ENCODE measurements around the gene ACSS1. TPM values are rescaled to one million over a fixed set of nuclear protein-coding genes. Genes with fewer than 3 reads are reported as not detected.

The ACSS1 gene
- total RNA-seq, 1 donor = 1.4 TPM

DNA sequence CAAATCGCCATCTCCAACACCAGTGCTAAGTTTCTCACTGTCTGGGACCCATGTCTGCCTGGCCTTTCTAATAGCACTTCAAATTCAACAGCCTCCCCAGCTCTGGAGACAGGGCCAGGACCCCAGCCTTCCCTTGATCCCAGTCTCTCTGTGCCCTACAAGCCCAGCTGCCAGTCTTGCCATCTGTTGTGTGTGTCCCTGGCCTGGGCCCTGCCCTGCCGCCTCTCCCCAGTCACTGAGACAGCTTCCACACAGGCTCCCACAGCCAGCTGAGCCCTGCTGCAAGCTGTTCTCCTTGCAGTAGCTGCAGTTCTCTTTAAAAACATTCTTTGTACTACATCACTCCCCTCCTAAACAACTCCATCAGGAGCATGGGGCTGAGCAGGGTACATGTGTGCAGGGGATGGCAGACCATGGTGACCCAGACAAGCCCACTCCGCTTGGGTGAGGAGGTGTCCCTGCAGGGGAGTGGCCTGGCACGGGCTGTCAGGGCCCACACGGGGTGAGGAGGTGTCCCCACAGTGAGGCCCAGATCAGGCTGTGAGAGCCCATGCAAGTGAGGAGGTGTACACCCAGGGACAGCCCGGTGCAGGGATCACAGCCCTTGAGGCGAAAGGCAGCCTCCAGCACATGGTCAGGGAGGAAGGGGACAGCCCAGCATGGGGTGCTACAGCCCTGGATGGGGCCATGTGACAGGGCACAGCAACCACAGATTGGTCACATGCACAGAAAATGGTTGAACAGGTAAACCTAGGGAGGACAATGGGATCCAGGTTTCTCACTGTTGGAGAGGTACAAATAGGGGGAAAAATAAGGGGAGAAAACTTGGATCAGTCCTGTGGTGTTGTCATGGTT, 92.6 kb downstream of the ACSS1 start:
- no peak overlapping the region for H3K27ac ChIP-seq (ENCODE audit: low read depth, low read length)
- DNase-seq (ENCODE audit: insufficient read length, low spot score, missing footprints) = no peak
- H3K27me3 ChIP-seq (ENCODE audit: insufficient read depth, low read length) = no peaks in the 10 kb centered on the region
- H4K20me1 ChIP-seq (ENCODE audit: insufficient read depth, low read length) = no peaks in the 10 kb centered on the region
- H3K4me1 ChIP-seq (ENCODE audit: insufficient read depth, low read length) = no peaks in the 10 kb centered on the region
- H3K4me2 ChIP-seq (ENCODE audit: insufficient read depth, low read length) = no peak overlapping the region
- peaks cover 49% of the 10 kb centered on the region for H3K36me3 ChIP-seq (ENCODE audit: insufficient read depth, low read length)
- no peak for TF ChIP-seq CTCF (IDR thresholded peaks at IDR 0.05; ENCODE audit: extremely low read depth, low read depth, low read length)
- no peaks in the 10 kb centered on the region for H3K79me2 ChIP-seq (ENCODE audit: insufficient read depth, low read length)
- no peaks in the 10 kb centered on the region for H3K9me3 ChIP-seq (ENCODE audit: low read depth, low read length)
- no peak overlapping the region for H2AFZ ChIP-seq (ENCODE audit: low read length)
- H3K4me3 ChIP-seq (ENCODE audit: insufficient read depth, low read length) = no peak overlapping the region

DNA sequence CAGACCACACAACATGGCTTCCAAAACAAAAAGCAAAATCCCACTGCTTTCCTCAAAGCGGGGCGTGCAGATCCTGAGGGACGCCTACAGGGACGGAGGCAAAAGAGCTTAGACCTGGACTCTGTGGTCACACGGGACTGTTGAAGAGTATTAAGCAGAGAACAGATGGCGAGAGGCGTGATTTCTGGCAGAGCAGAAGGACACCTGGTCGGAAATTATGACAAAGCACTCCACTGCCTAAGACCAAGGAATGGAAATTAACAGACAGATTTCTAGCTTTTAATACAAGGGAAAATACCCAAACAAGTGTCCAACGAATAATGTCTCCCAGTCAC, 93.5 kb downstream of the ACSS1 start:
- H3K4me2 ChIP-seq (ENCODE audit: insufficient read depth, low read length) = no peak overlapping the region
- no peak for DNase-seq (ENCODE audit: insufficient read length, low spot score, missing footprints)
- peaks cover 41% of the 10 kb centered on the region for H3K36me3 ChIP-seq (ENCODE audit: insufficient read depth, low read length)
- no peaks in the 10 kb centered on the region for H3K4me1 ChIP-seq (ENCODE audit: insufficient read depth, low read length)
- H3K27ac ChIP-seq (ENCODE audit: low read depth, low read length) = no peak overlapping the region
- H3K4me3 ChIP-seq (ENCODE audit: insufficient read depth, low read length) = no peak overlapping the region
- TF ChIP-seq CTCF (IDR thresholded peaks at IDR 0.05; ENCODE audit: extremely low read depth, low read depth, low read length) = no peak
- no peaks in the 10 kb centered on the region for H3K9me3 ChIP-seq (ENCODE audit: low read depth, low read length)
- no peak overlapping the region for H2AFZ ChIP-seq (ENCODE audit: low read length)
- H3K79me2 ChIP-seq (ENCODE audit: insufficient read depth, low read length) = no peaks in the 10 kb centered on the region
- H4K20me1 ChIP-seq (ENCODE audit: insufficient read depth, low read length) = no peaks in the 10 kb centered on the region
- no peaks in the 10 kb centered on the region for H3K27me3 ChIP-seq (ENCODE audit: insufficient read depth, low read length)

- H3K36me3 ChIP-seq (ENCODE audit: insufficient read depth, low read length) = peaks cover 36% of the 10 kb centered on the region
- H3K27me3 ChIP-seq (ENCODE audit: insufficient read depth, low read length) = no peaks in the 10 kb centered on the region
- no peak overlapping the region for H3K4me2 ChIP-seq (ENCODE audit: insufficient read depth, low read length)
- H3K27ac ChIP-seq (ENCODE audit: low read depth, low read length) = no peak overlapping the region
- no peak overlapping the region for H2AFZ ChIP-seq (ENCODE audit: low read length)
- DNase-seq (ENCODE audit: insufficient read length, low spot score, missing footprints) = no peak
- no peaks in the 10 kb centered on the region for H3K9me3 ChIP-seq (ENCODE audit: low read depth, low read length)
- no peak for TF ChIP-seq CTCF (IDR thresholded peaks at IDR 0.05; ENCODE audit: extremely low read depth, low read depth, low read length)
- H3K79me2 ChIP-seq (ENCODE audit: insufficient read depth, low read length) = no peaks in the 10 kb centered on the region
- no peaks in the 10 kb centered on the region for H4K20me1 ChIP-seq (ENCODE audit: insufficient read depth, low read length)
- no peak overlapping the region for H3K4me3 ChIP-seq (ENCODE audit: insufficient read depth, low read length)
- no peaks in the 10 kb centered on the region for H3K4me1 ChIP-seq (ENCODE audit: insufficient read depth, low read length)
These were observed 94.0 kb downstream of the ACSS1 start for GRCh38 chr20:24963672-24964505.

DNA sequence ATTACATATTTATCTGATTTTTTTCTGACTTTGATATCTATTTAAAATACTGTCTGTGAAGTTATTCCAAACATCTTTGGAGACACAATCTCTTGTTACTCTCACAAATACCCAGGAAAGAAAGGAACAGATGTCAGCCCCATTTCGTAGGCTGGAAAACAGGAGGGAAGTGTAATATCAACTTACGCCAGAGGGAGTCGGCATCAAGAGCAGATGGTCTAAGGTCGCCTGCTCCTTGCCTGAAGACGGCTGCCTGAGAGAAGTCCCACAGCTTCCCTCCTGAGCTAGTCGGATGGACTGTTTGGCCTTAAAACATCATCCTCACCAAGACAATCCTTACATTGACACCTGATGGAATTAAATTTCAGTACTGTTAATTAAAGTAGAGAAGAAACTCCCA, 95.4 kb downstream of the ACSS1 start:
- peaks cover 25% of the 10 kb centered on the region for H3K36me3 ChIP-seq (ENCODE audit: insufficient read depth, low read length)
- H3K9me3 ChIP-seq (ENCODE audit: low read depth, low read length) = no peaks in the 10 kb centered on the region
- H3K4me1 ChIP-seq (ENCODE audit: insufficient read depth, low read length) = no peaks in the 10 kb centered on the region
- no peak overlapping the region for H3K4me2 ChIP-seq (ENCODE audit: insufficient read depth, low read length)
- TF ChIP-seq CTCF (IDR thresholded peaks at IDR 0.05; ENCODE audit: extremely low read depth, low read depth, low read length) = no peak
- H3K79me2 ChIP-seq (ENCODE audit: insufficient read depth, low read length) = no peaks in the 10 kb centered on the region
- H3K27ac ChIP-seq (ENCODE audit: low read depth, low read length) = no peak overlapping the region
- no peak overlapping the region for H2AFZ ChIP-seq (ENCODE audit: low read length)
- H3K4me3 ChIP-seq (ENCODE audit: insufficient read depth, low read length) = no peak overlapping the region
- no peaks in the 10 kb centered on the region for H3K27me3 ChIP-seq (ENCODE audit: insufficient read depth, low read length)
- no peaks in the 10 kb centered on the region for H4K20me1 ChIP-seq (ENCODE audit: insufficient read depth, low read length)
- DNase-seq (ENCODE audit: insufficient read length, low spot score, missing footprints) = no peak
